Measurements from ENCODE around the gene STAB1.
A peak's percentile ranks its signal among the peaks of the same experiment; 100 is the strongest.

STAB1 gene

GRCh38 chr3:52455283-52456168, 39.6 kb upstream of the STAB1 start, which contains the start of gene NISCH:
NISCH (plus strand) TSS chr3:52455604; CDS start chr3:52455642, 38 bp downstream.
- Histone ChIP-seq H4K20me1 (ENCODE audit: insufficient read depth, low read length, poor library complexity, severe bottlenecking) (peaks cover 20% of the 10 kb centered on the region), H3F3A (ENCODE audit: low read depth) (no peaks in the 10 kb centered on the region), H3K79me2 (ENCODE audit: insufficient read depth, low read length) (peaks cover 54% of the 10 kb centered on the region), H3K4me2 (ENCODE audit: low read depth, low read length, poor library complexity, severe bottlenecking) (peak within 1 kb of the TSS; percentile 89), H2AFZ (ENCODE audit: low read length) (peak within 1 kb of the TSS; percentile 91), H3K9ac (ENCODE audit: low read depth, low read length, poor library complexity, severe bottlenecking) (peak within 1 kb of the TSS; percentile 99), H3K36me3 (ENCODE audit: insufficient read depth, low read length) (peaks cover 20% of the 10 kb centered on the region; the same call in 1 of the 2 replicates), H3K9me2 (replicated peaks; ENCODE audit: low read depth, low read length) (no peaks in the 10 kb centered on the region), H3K27me3 (ENCODE audit: insufficient read depth, low read length, poor library complexity, severe bottlenecking) (peaks cover 6% of the 10 kb centered on the region), H3K4me1 (ENCODE audit: insufficient read depth, low read length, poor library complexity, severe bottlenecking) (peaks cover 36% of the 10 kb centered on the region), H3K9me3 (ENCODE audit: insufficient read depth, low read depth, low read length) (no peaks in the 10 kb centered on the region), H3K4me3 (ENCODE audit: low read length, poor library complexity, severe bottlenecking) (peak within 1 kb of the TSS; percentile 82)
- TF ChIP-seq, protein P1, sequence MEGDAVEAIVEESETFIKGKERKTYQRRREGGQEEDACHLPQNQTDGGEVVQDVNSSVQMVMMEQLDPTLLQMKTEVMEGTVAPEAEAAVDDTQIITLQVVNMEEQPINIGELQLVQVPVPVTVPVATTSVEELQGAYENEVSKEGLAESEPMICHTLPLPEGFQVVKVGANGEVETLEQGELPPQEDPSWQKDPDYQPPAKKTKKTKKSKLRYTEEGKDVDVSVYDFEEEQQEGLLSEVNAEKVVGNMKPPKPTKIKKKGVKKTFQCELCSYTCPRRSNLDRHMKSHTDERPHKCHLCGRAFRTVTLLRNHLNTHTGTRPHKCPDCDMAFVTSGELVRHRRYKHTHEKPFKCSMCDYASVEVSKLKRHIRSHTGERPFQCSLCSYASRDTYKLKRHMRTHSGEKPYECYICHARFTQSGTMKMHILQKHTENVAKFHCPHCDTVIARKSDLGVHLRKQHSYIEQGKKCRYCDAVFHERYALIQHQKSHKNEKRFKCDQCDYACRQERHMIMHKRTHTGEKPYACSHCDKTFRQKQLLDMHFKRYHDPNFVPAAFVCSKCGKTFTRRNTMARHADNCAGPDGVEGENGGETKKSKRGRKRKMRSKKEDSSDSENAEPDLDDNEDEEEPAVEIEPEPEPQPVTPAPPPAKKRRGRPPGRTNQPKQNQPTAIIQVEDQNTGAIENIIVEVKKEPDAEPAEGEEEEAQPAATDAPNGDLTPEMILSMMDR (conservative IDR thresholded peaks at IDR 0.05; ENCODE audit: low read length): no peak
- TF ChIP-seq EZH2phosphoT487 (IDR thresholded peaks at IDR 0.05; ENCODE audit: borderline replicate concordance): no peak

GRCh38 chr3:52456169-52456799, 38.9 kb upstream of the STAB1 start:
- peaks cover 23% of the 10 kb centered on the region for H4K20me1 ChIP-seq (ENCODE audit: insufficient read depth, low read length, poor library complexity, severe bottlenecking)
- peak overlapping the region; percentile 91 for H2AFZ ChIP-seq (ENCODE audit: low read length)
- peaks cover 27% of the 10 kb centered on the region; the same call in 1 of the 2 replicates for H3K36me3 ChIP-seq (ENCODE audit: insufficient read depth, low read length)
- H3K79me2 ChIP-seq (ENCODE audit: insufficient read depth, low read length): peaks cover 61% of the 10 kb centered on the region
- peaks cover 6% of the 10 kb centered on the region for H3K27me3 ChIP-seq (ENCODE audit: insufficient read depth, low read length, poor library complexity, severe bottlenecking)
- peaks cover 39% of the 10 kb centered on the region for H3K4me1 ChIP-seq (ENCODE audit: insufficient read depth, low read length, poor library complexity, severe bottlenecking)
- no peaks in the 10 kb centered on the region for H3K9me3 ChIP-seq (ENCODE audit: insufficient read depth, low read depth, low read length)
- peak overlapping the region; percentile 99 for H3K9ac ChIP-seq (ENCODE audit: low read depth, low read length, poor library complexity, severe bottlenecking)
- H3F3A ChIP-seq (ENCODE audit: low read depth): no peaks in the 10 kb centered on the region
- no peaks in the 10 kb centered on the region for H3K9me2 ChIP-seq (replicated peaks; ENCODE audit: low read depth, low read length)
- TF ChIP-seq, protein P1 (conservative IDR thresholded peaks at IDR 0.05; ENCODE audit: low read length): no peak
- TF ChIP-seq EZH2phosphoT487 (IDR thresholded peaks at IDR 0.05; ENCODE audit: borderline replicate concordance): no peak
- H3K4me2 ChIP-seq (ENCODE audit: low read depth, low read length, poor library complexity, severe bottlenecking): peak overlapping the region; percentile 83
- peak overlapping the region; percentile 82 for H3K4me3 ChIP-seq (ENCODE audit: low read length, poor library complexity, severe bottlenecking)

GRCh38 chr3:52456800-52457183, 38.3 kb upstream of the STAB1 start:
- H3K79me2 ChIP-seq (ENCODE audit: insufficient read depth, low read length): peaks cover 63% of the 10 kb centered on the region
- peak overlapping the region; percentile 83 for H3K4me2 ChIP-seq (ENCODE audit: low read depth, low read length, poor library complexity, severe bottlenecking)
- H3K9ac ChIP-seq (ENCODE audit: low read depth, low read length, poor library complexity, severe bottlenecking): peak overlapping the region; percentile 99
- H3F3A ChIP-seq (ENCODE audit: low read depth): no peaks in the 10 kb centered on the region
- H3K4me1 ChIP-seq (ENCODE audit: insufficient read depth, low read length, poor library complexity, severe bottlenecking): peaks cover 39% of the 10 kb centered on the region
- H3K27me3 ChIP-seq (ENCODE audit: insufficient read depth, low read length, poor library complexity, severe bottlenecking): peaks cover 6% of the 10 kb centered on the region
- no peaks in the 10 kb centered on the region for H3K9me3 ChIP-seq (ENCODE audit: insufficient read depth, low read depth, low read length)
- H4K20me1 ChIP-seq (ENCODE audit: insufficient read depth, low read length, poor library complexity, severe bottlenecking): peaks cover 23% of the 10 kb centered on the region
- TF ChIP-seq EZH2phosphoT487 (IDR thresholded peaks at IDR 0.05; ENCODE audit: borderline replicate concordance): no peak
- TF ChIP-seq, protein P1 (conservative IDR thresholded peaks at IDR 0.05; ENCODE audit: low read length): no peak
- H2AFZ ChIP-seq (ENCODE audit: low read length): no peak overlapping the region
- peak overlapping the region; percentile 82 for H3K4me3 ChIP-seq (ENCODE audit: low read length, poor library complexity, severe bottlenecking)
- no peaks in the 10 kb centered on the region for H3K9me2 ChIP-seq (replicated peaks; ENCODE audit: low read depth, low read length)
- H3K36me3 ChIP-seq (ENCODE audit: insufficient read depth, low read length): peaks cover 27% of the 10 kb centered on the region; the same call in 1 of the 2 replicates

Data from Loucy (cell line).